Activated T-helper 2 cell treated with anti-CD3 and anti-CD28 coated beads, Interferon-gamma antibody, Interleukin-2, Interleukin-4, amounts not matched to agents 10 μg/mL and 5 μg/mL and 100 μg/mL, durations not matched to agents 14 hours and 24 hours and 36 hours (primary cell): ENCODE results near the gene NSF. TPM values are rescaled to one million over a fixed set of nuclear protein-coding genes. Genes with fewer than 3 reads are reported as not detected.

Source experiments
- DNase-seq: peaks from one replicate; pipeline ENCODE4 v3.0.0; 2021; ENCODE audit warnings: low spot score
- H3K27ac Mint-ChIP-seq: one replicate; pipeline ENCODE4 v1.8.0; 2021; ENCODE audit warnings: mixed read lengths
- H3K27me3 Mint-ChIP-seq: one replicate; pipeline ENCODE4 v1.8.0; 2021; ENCODE audit warnings: low read depth, mixed read lengths
- H3K36me3 Mint-ChIP-seq: one replicate; pipeline ENCODE4 v1.8.0; 2021; ENCODE audit warnings: low read depth, mixed read lengths
- H3K4me1 Mint-ChIP-seq: one replicate; pipeline ENCODE4 v1.8.0; 2021; ENCODE audit warnings: low read depth, mixed read lengths
- H3K4me3 Mint-ChIP-seq: one replicate; pipeline ENCODE4 v1.8.0; 2021; ENCODE audit warnings: low read depth, mild to moderate bottlenecking, moderate library complexity, mixed read lengths
- H3K9me3 Mint-ChIP-seq: one replicate; pipeline ENCODE4 v1.8.0; 2021; ENCODE audit warnings: mixed read lengths
- intact Hi-C: fragments of 100-400 bp; cut with micrococcal nuclease; formaldehyde crosslinking; loops from one replicate; pipeline ENCODE4 v1.15.1; 2023
- total RNA-seq: library from RNA; stranded (reverse); gene quantifications from 2 replicates; pipeline ENCODE4 v1.2.3, GENCODE V29; 2022

NSF gene
- total RNA-seq, 1 donor from 2014 or later, result 27.9 TPM

GRCh38 chr17:46769531-46770438, 179.3 kb downstream of the NSF start:
- Mint-ChIP-seq H3K9me3 (no peaks in the 10 kb centered on the region), H3K4me1 (peaks cover 2% of the 10 kb centered on the region), H3K4me3 (no peak overlapping the region), H3K27me3 (peaks cover 46% of the 10 kb centered on the region), H3K27ac (no peak overlapping the region), H3K36me3 (no peaks in the 10 kb centered on the region)
- DNase-seq, result no peak
- intact Hi-C loops, result loop anchor here (5.0 kb wide), 1 partner anchor 48 kb away; the partner anchor contains the start of gene WNT3

DNA sequence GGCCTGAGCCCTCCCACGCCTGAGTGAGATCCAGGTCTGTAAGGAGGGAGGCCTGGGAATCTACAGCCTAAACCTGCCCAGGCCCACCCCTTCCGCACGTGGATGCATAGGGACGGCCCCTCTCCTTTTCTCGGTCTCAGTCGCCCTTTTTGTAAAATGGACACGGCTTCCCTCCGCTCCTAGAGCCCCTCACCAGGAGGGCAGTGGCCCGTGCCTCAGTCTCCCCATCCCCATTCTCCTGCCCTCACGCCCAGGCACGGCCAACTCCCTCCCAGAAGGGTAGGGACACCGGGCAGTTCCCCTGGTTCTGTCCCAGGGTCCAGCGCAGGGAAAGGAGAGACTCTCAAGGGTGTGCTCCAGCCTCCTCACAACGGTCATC, 180.0 kb downstream of the NSF start:
- Mint-ChIP-seq H3K27ac (no peak overlapping the region), H3K36me3 (no peaks in the 10 kb centered on the region), H3K9me3 (no peaks in the 10 kb centered on the region), H3K27me3 (peaks cover 48% of the 10 kb centered on the region), H3K4me3 (peak overlapping the region; percentile 26), H3K4me1 (peaks cover 2% of the 10 kb centered on the region)
- intact Hi-C loops, result loop anchor here (5.0 kb wide), 1 partner anchor 47 kb away; the partner anchor contains the start of gene WNT3
- no peak for DNase-seq

- DNase-seq, result no peak
- H3K36me3 Mint-ChIP-seq, result no peaks in the 10 kb centered on the region
- H3K4me1 Mint-ChIP-seq, result peaks cover 2% of the 10 kb centered on the region
- H3K27ac Mint-ChIP-seq, result no peak overlapping the region
- H3K9me3 Mint-ChIP-seq, result no peaks in the 10 kb centered on the region
- peak overlapping the region; percentile 26 for H3K4me3 Mint-ChIP-seq
- H3K27me3 Mint-ChIP-seq, result peaks cover 48% of the 10 kb centered on the region
- intact Hi-C loops, result loop anchor here (5.0 kb wide), 1 partner anchor 46 kb away; the partner anchor contains the start of gene WNT3
Measured at GRCh38 chr17:46770818-46771560, 180.5 kb downstream of the NSF start.

DNA sequence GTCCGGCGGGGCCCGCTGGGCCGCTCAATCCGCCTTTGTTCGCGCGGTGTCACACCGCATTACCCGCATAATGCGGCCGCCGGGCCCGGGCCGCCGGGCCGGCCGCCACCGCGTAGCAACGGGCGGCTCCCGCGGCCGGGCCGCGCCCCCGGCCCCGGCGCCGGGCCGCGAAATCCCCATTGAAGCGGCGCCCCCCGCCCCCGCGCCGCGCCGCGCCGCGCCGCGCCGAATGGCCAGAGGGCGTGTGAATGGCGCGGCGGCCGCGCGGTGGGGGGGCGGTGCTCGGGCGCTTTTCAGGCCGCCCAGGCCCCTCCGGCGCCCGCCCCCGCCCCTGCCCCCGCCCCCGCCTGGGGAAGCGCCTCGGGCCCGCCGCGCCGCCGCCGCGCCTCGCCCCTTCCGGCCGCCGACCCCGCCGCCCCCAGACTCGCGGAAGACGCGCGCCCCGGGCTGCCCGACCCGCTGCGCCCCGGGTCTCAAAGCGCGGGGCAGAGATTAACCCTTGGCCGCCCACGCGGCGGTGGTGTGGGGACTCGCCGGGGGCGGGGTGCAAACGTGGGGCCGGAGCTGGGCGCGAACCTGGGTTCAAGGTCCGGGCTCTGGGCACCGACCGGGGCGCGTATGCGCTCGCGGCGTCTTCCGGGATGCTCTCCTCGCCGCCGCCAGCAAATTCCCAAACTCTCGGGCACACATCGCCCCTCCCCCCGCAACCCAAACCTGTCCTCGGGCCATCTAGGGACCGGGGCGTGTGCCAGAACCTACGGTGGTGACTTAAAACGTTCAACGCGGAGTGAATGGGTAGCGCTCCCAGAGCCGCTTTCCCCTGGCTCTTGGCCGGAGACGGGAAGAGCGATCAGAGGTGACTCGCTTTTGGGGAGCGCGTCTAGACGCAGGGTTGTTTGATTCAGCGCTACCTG, 181.3 kb downstream of the NSF start:
- intact Hi-C loops, result loop anchor here (5.0 kb wide), 1 partner anchor 45 kb away; the partner anchor contains the start of gene WNT3
- peaks cover 2% of the 10 kb centered on the region for H3K4me1 Mint-ChIP-seq
- no peak overlapping the region for H3K27ac Mint-ChIP-seq
- H3K9me3 Mint-ChIP-seq, result no peaks in the 10 kb centered on the region
- no peak for DNase-seq
- H3K4me3 Mint-ChIP-seq, result peak overlapping the region; percentile 65
- peaks cover 48% of the 10 kb centered on the region for H3K27me3 Mint-ChIP-seq
- no peaks in the 10 kb centered on the region for H3K36me3 Mint-ChIP-seq

DNA sequence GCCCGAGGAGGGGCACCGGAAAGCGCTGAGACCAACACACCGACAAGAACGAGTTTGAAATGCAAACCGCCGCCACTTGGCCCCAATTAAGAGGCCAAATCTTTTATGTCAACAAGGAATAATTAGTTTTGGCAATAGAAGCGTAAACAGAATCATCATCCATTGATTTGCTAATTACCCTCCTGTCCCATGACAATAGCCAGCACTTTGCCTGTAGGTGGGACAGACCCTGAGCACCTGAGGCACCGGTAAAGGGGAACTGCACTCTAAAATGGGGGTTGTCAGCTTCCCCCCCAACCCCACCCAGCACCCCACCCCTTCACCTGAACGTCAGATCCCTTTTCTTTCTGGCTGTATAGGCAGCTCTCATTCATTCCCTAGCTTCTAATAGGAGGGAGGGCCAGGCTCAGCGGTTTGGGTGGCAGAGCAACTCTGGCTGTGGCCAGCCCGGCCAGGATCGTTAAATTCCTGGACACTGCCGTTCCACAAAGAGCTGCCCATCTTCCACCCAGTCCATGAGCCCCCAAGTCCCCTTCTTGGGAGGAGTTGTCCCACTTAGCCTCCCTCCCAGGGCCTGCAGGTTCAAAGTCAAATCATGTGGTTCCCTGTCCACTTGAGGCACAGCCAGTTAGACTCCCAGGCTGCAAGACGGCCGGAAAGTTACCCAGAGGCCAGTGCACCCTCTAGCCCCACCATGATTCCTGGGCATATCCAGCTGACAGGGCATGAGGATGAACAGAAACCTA, 182.2 kb downstream of the NSF start:
- Mint-ChIP-seq H3K4me3 (peak overlapping the region; percentile 65), H3K4me1 (peaks cover 2% of the 10 kb centered on the region), H3K27ac (no peak overlapping the region), H3K36me3 (no peaks in the 10 kb centered on the region), H3K27me3 (peaks cover 42% of the 10 kb centered on the region), H3K9me3 (no peaks in the 10 kb centered on the region)
- no peak for DNase-seq
- intact Hi-C loops, result loop anchor here (5.0 kb wide), 1 partner anchor 45 kb away; the partner anchor contains the start of gene WNT3

DNA sequence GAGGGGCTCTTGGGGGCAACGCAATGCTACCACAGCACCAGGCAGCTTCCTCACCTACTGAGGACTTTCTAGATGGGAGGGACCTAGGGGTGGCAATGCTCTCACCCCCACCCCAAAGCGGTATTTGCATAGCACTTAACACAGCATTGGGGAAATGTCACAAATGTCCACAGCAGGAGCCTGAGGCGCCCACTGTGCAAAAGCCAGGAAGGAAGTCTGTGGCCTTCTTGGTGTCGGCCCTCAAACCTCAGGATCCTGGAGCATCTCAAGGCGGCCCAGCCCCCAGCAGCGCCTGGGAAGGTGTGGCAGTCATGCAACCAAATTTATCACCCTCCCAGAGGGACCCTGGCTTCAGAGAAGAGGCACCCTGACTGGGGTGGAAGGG, 182.7 kb downstream of the NSF start:
- H3K4me3 Mint-ChIP-seq, result no peak overlapping the region
- H3K27ac Mint-ChIP-seq, result no peak overlapping the region
- peaks cover 2% of the 10 kb centered on the region for H3K4me1 Mint-ChIP-seq
- H3K27me3 Mint-ChIP-seq, result peaks cover 42% of the 10 kb centered on the region
- DNase-seq, result no peak
- intact Hi-C loops, result loop anchor here (5.0 kb wide), 1 partner anchor 44 kb away; the partner anchor contains the start of gene WNT3
- H3K9me3 Mint-ChIP-seq, result no peaks in the 10 kb centered on the region
- H3K36me3 Mint-ChIP-seq, result no peaks in the 10 kb centered on the region

GRCh38 chr17:46773676-46774075, 183.2 kb downstream of the NSF start:
- intact Hi-C loops, result loop anchor here (5.0 kb wide), 1 partner anchor 44 kb away; the partner anchor contains the start of gene WNT3
- peaks cover 38% of the 10 kb centered on the region for H3K27me3 Mint-ChIP-seq
- H3K4me1 Mint-ChIP-seq, result peaks cover 2% of the 10 kb centered on the region
- H3K4me3 Mint-ChIP-seq, result no peak overlapping the region
- H3K9me3 Mint-ChIP-seq, result no peaks in the 10 kb centered on the region
- no peak for DNase-seq
- no peaks in the 10 kb centered on the region for H3K36me3 Mint-ChIP-seq
- no peak overlapping the region for H3K27ac Mint-ChIP-seq

- no peaks in the 10 kb centered on the region for H3K9me3 Mint-ChIP-seq
- peaks cover 2% of the 10 kb centered on the region for H3K4me1 Mint-ChIP-seq
- DNase-seq, result no peak
- peaks cover 34% of the 10 kb centered on the region for H3K27me3 Mint-ChIP-seq
- H3K4me3 Mint-ChIP-seq, result no peak overlapping the region
- H3K27ac Mint-ChIP-seq, result no peak overlapping the region
- intact Hi-C loops, result loop anchor here (5.0 kb wide), 1 partner anchor 43 kb away; the partner anchor contains the start of gene WNT3
- H3K36me3 Mint-ChIP-seq, result no peaks in the 10 kb centered on the region
Measured at GRCh38 chr17:46774108-46774737, 183.8 kb downstream of the NSF start.

DNA sequence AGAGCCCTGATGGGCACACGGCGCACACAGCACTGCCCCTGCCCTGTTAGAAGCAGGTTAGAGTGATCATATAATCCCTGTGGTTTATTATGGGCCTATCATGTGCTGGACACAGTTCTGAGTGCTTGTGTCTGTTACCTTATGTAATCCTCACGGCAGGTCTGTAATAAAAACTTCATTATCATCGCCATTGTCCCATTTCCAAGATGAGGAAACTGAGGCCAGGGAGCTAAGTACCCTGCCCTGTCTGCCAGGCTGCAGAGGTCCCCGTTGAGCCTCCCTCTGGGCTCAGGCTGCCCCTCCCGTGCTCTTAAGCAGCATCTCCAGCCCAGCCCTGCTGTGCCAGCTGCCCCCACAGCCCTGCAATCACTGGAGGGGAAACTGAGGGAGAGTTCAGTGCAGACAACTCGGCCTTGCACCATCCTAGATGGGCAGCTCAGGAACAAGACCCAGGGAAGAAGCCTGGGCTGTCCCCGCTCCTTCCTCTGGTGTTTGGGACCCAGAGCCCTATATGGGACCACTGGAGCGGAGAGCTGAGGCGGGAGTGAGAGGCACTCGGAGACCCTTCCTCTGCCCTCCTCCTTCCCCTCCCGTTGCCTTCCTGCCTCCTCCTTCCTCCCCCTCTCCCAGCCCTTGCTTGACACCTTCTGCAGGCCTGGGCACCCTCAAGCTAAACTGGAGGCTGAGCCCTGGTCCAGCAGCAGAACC, 186.0 kb downstream of the NSF start:
- no peak overlapping the region for H3K27ac Mint-ChIP-seq
- peaks cover 24% of the 10 kb centered on the region for H3K27me3 Mint-ChIP-seq
- no peaks in the 10 kb centered on the region for H3K36me3 Mint-ChIP-seq
- no peaks in the 10 kb centered on the region for H3K4me1 Mint-ChIP-seq
- intact Hi-C loops, result no loop called here
- no peak for DNase-seq
- H3K4me3 Mint-ChIP-seq, result no peak overlapping the region
- H3K9me3 Mint-ChIP-seq, result no peaks in the 10 kb centered on the region

GRCh38 chr17:46777943-46778915, 187.8 kb downstream of the NSF start:
- no peak for DNase-seq
- Mint-ChIP-seq H3K27me3 (peaks cover 12% of the 10 kb centered on the region), H3K4me3 (no peak overlapping the region), H3K4me1 (no peaks in the 10 kb centered on the region), H3K36me3 (no peaks in the 10 kb centered on the region), H3K27ac (no peak overlapping the region), H3K9me3 (no peaks in the 10 kb centered on the region)
- intact Hi-C loops, result no loop called here
